ENCODE results near the gene ODC1.

Gene ODC1

DNA sequence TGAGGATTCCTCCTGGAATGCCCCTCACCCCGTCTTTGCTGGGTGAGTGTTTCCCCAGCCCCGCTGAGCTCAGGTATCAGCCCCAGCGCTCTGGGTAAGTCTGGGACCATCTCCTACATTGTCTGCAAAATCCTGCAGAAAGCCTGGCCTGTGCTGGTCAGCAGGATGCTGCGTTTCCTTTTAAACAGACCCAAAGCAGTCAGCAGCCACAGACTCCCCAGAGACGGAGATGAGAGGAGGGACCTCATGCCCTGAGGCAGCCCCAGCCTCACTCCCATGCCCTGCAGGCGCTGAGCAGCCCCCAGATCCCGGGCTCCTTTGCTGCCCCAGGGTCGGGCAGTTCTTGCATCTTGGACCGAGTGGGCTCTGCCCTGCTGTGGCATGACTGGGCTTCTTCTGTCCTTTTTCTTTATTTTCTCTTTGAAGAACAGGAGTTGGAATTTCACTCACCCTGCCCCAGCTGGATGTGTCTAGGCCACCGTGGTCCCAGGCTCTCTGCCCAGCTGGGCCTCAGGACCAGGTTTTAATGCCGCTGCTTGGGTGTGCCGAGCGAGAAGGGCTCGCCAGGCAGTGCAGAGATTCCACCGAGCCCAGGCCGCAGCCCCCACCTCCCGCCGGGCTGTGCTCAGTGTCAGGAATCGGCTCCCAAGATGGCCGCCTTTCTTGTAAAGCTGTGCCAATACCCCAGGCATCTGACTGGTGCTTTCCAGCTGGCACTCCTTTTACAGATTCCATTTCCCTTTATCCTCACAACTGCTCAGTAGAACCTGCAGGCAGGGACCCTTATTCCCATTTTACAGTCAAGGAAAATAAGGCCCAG lies 43.6 kb downstream of the ODC1 start:
- Histone ChIP-seq H3K9me3 (ENCODE audit: control insufficient read depth, insufficient read depth, low read length) (no peaks in the 10 kb centered on the region), H3K4me1 (ENCODE audit: insufficient read depth, low read length) (peaks cover 9% of the 10 kb centered on the region; the same call in 1 of the 2 replicates), H3K9ac (ENCODE audit: low read depth, low read length) (no peak overlapping the region), H3K36me3 (ENCODE audit: insufficient read depth, low read length) (no peaks in the 10 kb centered on the region)

DNA sequence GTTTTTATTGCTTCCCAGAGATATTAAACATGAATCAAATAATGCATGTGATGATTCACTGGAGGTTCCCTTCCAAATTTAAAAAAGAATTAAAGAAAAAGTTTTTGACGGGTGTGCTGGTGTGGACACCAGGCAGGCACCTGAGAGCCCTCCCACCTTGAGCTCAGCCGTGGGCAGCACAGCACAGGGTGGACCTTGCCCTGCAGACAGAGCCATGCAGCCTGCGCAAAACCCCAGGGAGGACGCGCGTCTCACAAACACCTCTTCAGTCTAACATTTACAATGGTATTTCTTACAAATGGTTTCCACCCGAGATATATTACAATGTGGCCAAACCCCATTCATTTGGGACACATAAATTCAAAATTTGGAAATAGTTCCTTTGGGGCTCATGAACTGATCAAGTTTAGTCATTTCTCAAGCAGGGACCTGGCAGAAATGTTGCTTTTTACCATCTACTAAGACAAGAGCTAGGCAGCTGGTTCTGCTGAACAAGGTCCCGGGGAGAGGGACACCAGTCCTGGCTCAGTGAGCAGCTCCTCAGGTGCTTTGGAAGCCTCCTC lies 45.4 kb downstream of the ODC1 start:
- Histone ChIP-seq H3K9ac (ENCODE audit: low read depth, low read length) (no peak overlapping the region), H3K36me3 (ENCODE audit: insufficient read depth, low read length) (no peaks in the 10 kb centered on the region), H3K4me1 (ENCODE audit: insufficient read depth, low read length) (peaks cover 1% of the 10 kb centered on the region; the same call in 1 of the 2 replicates), H3K9me3 (ENCODE audit: control insufficient read depth, insufficient read depth, low read length) (no peaks in the 10 kb centered on the region)

DNA sequence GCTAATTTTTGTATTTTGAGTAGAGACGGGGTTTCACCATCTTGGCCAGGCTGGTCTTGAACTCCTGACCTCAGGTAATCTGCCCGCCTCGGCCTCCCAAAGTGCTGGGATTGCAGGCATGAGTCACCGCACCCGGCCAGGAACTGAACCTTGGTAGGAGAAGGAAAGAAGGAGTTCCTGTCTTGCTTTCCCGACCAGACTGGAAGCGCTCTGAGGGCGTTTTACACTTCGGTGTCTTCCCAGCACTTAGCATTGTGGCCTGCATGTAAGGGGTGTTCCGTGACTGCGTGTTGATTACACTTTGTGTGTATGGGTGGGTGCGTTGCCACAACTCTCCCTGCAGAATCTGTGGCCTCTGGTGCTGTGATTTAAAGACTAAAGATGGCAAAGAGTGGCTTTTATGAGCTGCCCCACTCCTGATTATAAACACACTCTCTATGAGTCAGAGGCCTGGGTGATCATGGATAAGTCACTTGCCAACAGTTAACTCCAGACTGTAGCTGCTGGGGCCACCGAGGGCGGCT lies 46.0 kb downstream of the ODC1 start:
- Histone ChIP-seq H3K9ac (ENCODE audit: low read depth, low read length) (no peak overlapping the region), H3K9me3 (ENCODE audit: control insufficient read depth, insufficient read depth, low read length) (no peaks in the 10 kb centered on the region), H3K4me1 (ENCODE audit: insufficient read depth, low read length) (no peaks in the 10 kb centered on the region), H3K36me3 (ENCODE audit: insufficient read depth, low read length) (no peaks in the 10 kb centered on the region)

DNA sequence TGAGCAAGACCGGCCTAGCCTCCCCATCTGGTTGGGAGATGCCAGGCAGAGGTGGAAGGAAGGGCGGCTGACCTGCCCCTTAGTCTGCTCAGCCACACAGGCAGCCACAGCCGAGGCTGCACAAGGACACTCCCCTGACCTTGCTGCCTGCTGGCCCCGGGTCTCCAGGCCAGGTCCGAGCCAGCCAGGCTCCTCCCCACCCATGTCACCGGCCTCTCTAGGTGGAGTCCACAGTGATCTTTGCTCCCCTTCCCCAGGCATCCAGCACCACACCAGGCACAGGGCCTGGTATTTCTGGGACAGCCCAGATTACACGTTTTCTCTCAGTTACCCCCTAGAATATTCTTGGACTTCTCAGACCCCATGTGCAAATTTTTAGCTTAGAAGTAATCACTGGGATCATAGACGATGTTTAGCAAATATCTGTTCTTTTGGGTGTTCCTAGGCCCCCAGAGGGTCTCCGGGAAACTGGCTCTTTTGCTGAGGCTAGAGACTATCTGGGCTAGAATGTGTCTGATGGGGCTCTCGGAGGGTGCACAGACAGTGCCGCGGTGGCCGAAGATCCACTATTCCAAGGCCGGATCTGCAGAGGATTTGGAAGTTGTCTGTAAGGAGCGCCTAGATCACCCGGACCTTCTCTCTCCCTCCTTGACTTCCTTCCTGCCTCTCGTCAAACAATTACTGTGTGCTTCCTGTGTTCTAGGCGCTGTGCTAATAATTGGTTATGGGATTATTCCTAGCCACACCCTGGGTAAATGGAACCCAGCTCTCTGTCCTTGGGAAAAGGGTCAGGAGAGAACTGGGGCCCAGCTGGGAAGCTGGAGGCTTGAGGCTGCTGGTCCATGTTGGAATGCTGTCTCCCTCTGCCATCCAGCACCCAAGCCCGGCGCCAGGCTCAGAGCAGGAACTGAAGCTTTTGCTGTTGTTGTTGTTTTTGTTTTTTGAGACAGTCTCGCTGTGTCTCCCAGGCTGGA lies 46.9 kb downstream of the ODC1 start:
- no peaks in the 10 kb centered on the region for H3K4me1 ChIP-seq (ENCODE audit: insufficient read depth, low read length)
- H3K36me3 ChIP-seq (ENCODE audit: insufficient read depth, low read length) = no peaks in the 10 kb centered on the region
- no peak overlapping the region for H3K9ac ChIP-seq (ENCODE audit: low read depth, low read length)
- no peaks in the 10 kb centered on the region for H3K9me3 ChIP-seq (ENCODE audit: control insufficient read depth, insufficient read depth, low read length)

DNA sequence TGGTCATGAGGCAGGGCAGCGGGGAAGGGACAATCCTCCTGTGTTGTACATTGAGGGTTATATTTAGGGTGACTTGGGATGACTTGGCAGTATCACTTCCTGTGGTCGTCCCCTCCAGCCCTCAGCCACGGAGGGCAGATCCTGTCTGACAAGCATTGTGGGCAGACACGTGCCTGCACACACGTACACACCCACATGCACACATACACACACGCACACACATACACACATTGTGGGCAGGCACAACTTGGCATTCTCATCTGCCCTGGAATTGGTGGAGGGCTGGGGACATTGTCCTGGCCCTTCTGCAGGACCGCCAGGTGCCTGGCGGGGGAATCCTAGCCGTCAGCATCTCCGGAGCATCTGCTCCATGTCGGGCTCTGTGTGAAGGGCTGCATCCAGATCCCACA lies 47.6 kb downstream of the ODC1 start:
- Histone ChIP-seq H3K36me3 (ENCODE audit: insufficient read depth, low read length) (no peaks in the 10 kb centered on the region), H3K4me1 (ENCODE audit: insufficient read depth, low read length) (no peaks in the 10 kb centered on the region), H3K9ac (ENCODE audit: low read depth, low read length) (no peak overlapping the region), H3K9me3 (ENCODE audit: control insufficient read depth, insufficient read depth, low read length) (no peaks in the 10 kb centered on the region)

DNA sequence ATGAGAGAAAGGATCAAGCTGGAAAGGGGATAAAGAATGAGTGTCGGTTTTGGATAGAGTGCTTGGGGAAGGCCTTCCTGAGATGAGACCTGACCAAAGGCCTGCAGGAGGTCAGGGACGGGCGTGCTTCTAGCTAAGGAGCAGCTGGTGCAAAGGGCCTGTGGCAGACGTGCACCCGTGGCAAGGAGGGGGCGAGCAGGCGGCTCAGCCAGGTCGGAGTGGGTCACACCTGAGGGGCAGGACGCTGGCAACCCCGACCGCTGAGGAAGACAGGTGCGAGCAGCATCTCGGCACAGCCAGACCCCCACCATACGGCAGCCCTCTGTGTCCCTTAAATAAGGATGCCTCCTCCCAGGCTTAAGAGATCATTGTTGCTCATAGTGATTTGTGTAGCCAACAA lies 48.1 kb downstream of the ODC1 start:
- Histone ChIP-seq H3K9ac (ENCODE audit: low read depth, low read length) (no peak overlapping the region), H3K4me1 (ENCODE audit: insufficient read depth, low read length) (no peaks in the 10 kb centered on the region), H3K36me3 (ENCODE audit: insufficient read depth, low read length) (no peaks in the 10 kb centered on the region), H3K9me3 (ENCODE audit: control insufficient read depth, insufficient read depth, low read length) (no peaks in the 10 kb centered on the region)

DNA sequence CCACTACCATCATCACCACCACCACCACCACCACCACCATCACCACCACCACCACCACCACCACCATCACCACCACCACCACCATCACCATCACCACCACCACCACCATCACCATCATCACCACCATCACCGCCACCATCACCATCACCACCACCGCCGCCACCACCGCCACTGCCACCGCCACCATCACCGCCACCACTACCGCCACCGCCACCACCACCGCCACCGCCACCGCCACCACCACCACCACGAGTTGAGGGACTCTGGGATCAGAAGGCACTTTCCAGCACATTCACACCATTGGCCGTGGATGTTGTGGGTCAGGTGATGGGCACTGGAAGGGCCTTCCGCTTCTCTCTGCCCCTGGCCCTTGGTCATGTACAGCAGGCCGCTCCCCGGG lies 48.8 kb downstream of the ODC1 start:
- Histone ChIP-seq H3K9me3 (ENCODE audit: control insufficient read depth, insufficient read depth, low read length) (no peaks in the 10 kb centered on the region), H3K9ac (ENCODE audit: low read depth, low read length) (no peak overlapping the region), H3K4me1 (ENCODE audit: insufficient read depth, low read length) (no peaks in the 10 kb centered on the region), H3K36me3 (ENCODE audit: insufficient read depth, low read length) (no peaks in the 10 kb centered on the region)

DNA sequence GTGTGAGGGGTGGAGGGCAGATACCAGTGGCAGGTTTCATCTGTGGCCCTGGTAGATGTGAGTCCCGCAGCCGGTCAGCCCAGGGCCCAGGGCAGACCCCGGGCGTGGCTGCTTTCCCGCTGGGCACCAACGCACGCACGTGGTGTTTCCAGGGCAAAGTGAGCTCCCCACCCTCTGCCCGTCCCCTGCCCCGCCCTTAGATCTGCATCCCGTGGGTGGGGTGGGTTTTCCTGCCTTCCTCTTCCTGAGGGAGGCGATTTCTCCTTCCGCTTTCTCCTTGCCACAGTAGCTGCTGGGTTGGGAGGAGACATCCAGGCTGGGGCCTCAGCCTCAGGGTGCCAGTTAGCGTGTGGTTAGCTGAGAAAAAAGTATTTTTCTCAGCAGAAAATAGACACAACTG lies 49.6 kb downstream of the ODC1 start:
- Histone ChIP-seq H3K36me3 (ENCODE audit: insufficient read depth, low read length) (no peaks in the 10 kb centered on the region), H3K9me3 (ENCODE audit: control insufficient read depth, insufficient read depth, low read length) (no peaks in the 10 kb centered on the region), H3K9ac (ENCODE audit: low read depth, low read length) (no peak overlapping the region), H3K4me1 (ENCODE audit: insufficient read depth, low read length) (peaks cover under 1% of the 10 kb centered on the region; the same call in 1 of the 2 replicates)

DNA sequence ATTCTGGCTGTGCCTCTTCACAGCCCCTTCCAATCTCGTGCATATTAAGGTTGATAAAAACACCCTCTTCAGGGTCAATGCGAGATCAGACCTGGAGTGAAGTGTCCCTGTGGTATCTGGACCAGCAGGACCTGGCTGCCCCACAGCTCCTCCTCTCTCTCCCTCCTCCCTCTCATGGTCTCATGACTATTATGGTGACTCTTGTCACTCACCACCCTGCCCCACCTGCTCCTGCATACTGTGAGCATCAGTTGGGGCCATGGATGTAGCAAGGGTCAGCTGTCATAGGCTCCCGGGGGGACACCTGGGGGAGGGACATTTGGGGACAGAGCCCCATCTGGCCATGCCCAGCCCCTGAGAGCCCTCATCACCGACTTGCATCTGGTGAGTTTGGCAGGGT lies 50.2 kb downstream of the ODC1 start:
- H3K4me1 ChIP-seq (ENCODE audit: insufficient read depth, low read length) = peaks cover 6% of the 10 kb centered on the region; the same call in 1 of the 2 replicates
- no peak overlapping the region for H3K9ac ChIP-seq (ENCODE audit: low read depth, low read length)
- no peaks in the 10 kb centered on the region for H3K36me3 ChIP-seq (ENCODE audit: insufficient read depth, low read length)
- H3K9me3 ChIP-seq (ENCODE audit: control insufficient read depth, insufficient read depth, low read length) = no peaks in the 10 kb centered on the region

DNA sequence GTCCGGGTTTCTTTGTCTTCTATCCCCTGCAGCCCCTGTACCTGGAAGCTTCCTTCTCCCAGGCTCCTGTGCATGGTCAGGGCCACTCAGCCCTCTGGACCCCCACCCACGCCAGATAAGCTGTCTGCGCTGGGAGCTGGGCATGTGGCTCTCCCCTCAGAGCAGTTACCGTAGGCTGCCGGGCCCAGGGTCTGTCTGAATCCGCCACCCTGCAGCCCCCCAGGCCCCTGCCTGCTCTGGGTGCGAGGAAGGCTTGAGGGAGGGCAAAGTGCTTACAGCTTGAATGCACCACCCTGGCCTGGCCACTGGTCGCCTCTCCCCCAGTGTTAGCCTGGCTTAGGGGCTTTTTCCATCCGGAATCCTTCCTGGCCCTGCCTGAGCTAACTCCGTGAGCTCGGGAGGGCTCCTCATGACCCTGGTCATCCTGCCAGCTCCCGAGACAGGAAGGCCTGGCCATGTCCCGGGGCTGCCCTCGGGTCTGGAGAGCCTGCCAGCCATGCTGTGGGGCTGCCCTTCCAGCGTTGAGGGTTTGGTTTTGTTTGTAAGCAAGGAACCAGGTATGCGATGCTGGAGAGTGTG lies 50.7 kb downstream of the ODC1 start:
- H3K4me1 ChIP-seq (ENCODE audit: insufficient read depth, low read length) = peaks cover 10% of the 10 kb centered on the region; the same call in 1 of the 2 replicates
- H3K36me3 ChIP-seq (ENCODE audit: insufficient read depth, low read length) = no peaks in the 10 kb centered on the region
- no peaks in the 10 kb centered on the region for H3K9me3 ChIP-seq (ENCODE audit: control insufficient read depth, insufficient read depth, low read length)
- H3K9ac ChIP-seq (ENCODE audit: low read depth, low read length) = no peak overlapping the region

DNA sequence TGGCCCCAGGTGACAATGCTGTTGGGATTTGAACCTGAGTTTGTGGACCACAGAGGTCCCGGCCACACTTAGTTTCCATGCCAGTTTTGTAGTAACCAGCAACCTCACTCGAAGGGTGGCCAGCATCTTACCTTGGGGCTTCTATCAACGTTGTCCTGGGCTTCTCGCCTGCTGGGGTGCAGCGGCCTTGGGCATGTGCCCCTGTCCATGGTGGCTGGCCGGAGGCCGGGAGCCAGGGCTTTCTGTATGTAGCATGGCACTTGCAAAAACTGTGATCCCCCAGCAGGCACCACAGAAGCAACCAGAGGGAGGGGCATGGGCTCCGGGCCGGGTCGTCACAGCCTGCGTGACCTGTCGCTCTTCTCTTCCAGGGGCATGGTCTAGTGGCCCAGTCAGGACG lies 51.7 kb downstream of the ODC1 start:
- no peaks in the 10 kb centered on the region for H3K9me3 ChIP-seq (ENCODE audit: control insufficient read depth, insufficient read depth, low read length)
- no peaks in the 10 kb centered on the region for H3K36me3 ChIP-seq (ENCODE audit: insufficient read depth, low read length)
- peaks cover 10% of the 10 kb centered on the region; the same call in 1 of the 2 replicates for H3K4me1 ChIP-seq (ENCODE audit: insufficient read depth, low read length)
- no peak overlapping the region for H3K9ac ChIP-seq (ENCODE audit: low read depth, low read length)

DNA sequence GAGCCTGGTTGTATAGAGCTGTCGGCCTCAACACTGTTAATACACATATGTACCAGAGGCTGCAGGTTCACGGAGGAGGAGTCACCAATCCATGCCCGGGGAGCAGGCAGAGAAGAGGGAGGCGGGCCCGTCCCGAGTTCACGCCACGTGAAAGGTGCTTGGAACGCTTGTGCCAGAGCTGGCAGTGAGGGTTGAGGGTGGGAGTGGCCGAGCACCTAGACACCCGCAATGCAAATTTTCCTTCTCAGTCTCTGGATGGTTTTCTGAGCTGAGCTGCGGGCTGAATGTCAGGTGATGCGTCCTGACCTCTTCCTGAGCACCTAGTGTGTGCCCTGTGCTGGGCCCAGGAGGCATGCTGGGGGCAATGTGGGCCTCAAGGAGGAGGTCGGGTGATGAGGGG lies 52.2 kb downstream of the ODC1 start:
- no peak overlapping the region for H3K9ac ChIP-seq (ENCODE audit: low read depth, low read length)
- peaks cover 10% of the 10 kb centered on the region; the same call in 1 of the 2 replicates for H3K4me1 ChIP-seq (ENCODE audit: insufficient read depth, low read length)
- no peaks in the 10 kb centered on the region for H3K9me3 ChIP-seq (ENCODE audit: control insufficient read depth, insufficient read depth, low read length)
- no peaks in the 10 kb centered on the region for H3K36me3 ChIP-seq (ENCODE audit: insufficient read depth, low read length)

DNA sequence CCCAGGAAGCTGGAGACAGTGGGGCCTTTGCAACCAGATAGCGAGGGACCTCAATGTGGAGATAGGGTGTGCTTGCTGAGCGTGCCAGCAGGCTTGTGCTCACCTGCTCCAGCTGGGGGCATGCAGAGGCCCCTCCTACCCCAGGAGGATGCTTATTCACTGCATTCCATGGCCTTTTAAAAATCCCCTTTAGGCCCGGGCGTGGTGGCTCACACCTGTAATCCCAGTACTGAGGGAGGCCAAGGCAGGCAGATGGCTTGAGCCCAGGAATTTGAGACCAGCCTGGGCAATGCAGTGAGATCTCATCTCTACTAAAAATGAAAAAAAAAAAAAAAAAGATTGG lies 54.5 kb downstream of the ODC1 start:
- Histone ChIP-seq H3K4me1 (ENCODE audit: insufficient read depth, low read length) (peaks cover 10% of the 10 kb centered on the region; the same call in 1 of the 2 replicates), H3K9ac (ENCODE audit: low read depth, low read length) (no peak overlapping the region), H3K36me3 (ENCODE audit: insufficient read depth, low read length) (no peaks in the 10 kb centered on the region), H3K9me3 (ENCODE audit: control insufficient read depth, insufficient read depth, low read length) (no peaks in the 10 kb centered on the region)

All from ES-I3 (cell line).